HCT116 (cell line): ENCODE measurements around the gene PDE10A. TPM values are rescaled to one million over a fixed set of nuclear protein-coding genes. Genes with fewer than 3 reads are reported as not detected.
"Not testable (repeated sequence)": the region's sequence is repeated elsewhere in the genome, so short reads cannot be mapped to it uniquely, and the experiment has no call there.

Experiments
- ATAC-seq: fragments of 200-7000 bp; cut with Tn5 transposase; 2 replicates; pipeline ENCODE4 v1.9.1; 2020; ENCODE audit warnings: mild to moderate bottlenecking, moderate library complexity
- BruUV-seq: library from RNA; stranded (reverse); fragments of 400-500 nt; replicated peaks from 2 replicates; lab custom pipeline; 2021; lab: Mats Ljungman, UMichigan
- CTCF ChIA-PET: fragments of 300-600 bp; sonication (Branson Sonifier 250); formaldehyde crosslinking; loops from one replicate; lab custom pipeline; 2021; ENCODE audit warnings: antibody characterized with exemption; lab: Charles Lee
- POLR2A ChIA-PET: fragments of 300-600, 350-600 bp; sonication (Branson Sonifier 250); formaldehyde crosslinking; loops from one replicate; lab custom pipeline; 2021; ENCODE audit warnings: antibody characterized with exemption; lab: Charles Lee
- RAD21 ChIA-PET, 2 experiments: fragments of 300-600 bp; sonication (Branson Sonifier 250); formaldehyde crosslinking; loops; one replicate each; lab custom pipeline; 2023; ENCODE audit warnings: low total read pairs in 2 of 2; ENCODE audit not compliant: uncharacterized antibody in 2 of 2, unreplicated experiment in 2 of 2, low non-redundant PET in 1 of 2; lab: Charles Lee
- DNase-seq: peaks from one replicate; pipeline ENCODE4 v3.0.0-alpha.2; 2010; ENCODE audit warnings: low read depth, low spot score
- H2AFZ ChIP-seq: fragments of 200-600 bp; shearing (Covaris generic), sonication (generic); 2 replicates; pipeline ENCODE4 v1.6.1; 2017; ENCODE audit warnings: low read depth, mixed run types, mixed read lengths, antibody characterized with exemption, low read length; ENCODE audit not compliant: poor library complexity, severe bottlenecking
- H3K27ac ChIP-seq: 2 replicates; pipeline ENCODE4 v1.5.1; 2012; ENCODE audit warnings: low read depth, low read length
- H3K27me3 ChIP-seq: fragments of 200-600 bp; sonication (generic); 2 replicates; pipeline ENCODE4 v1.6.1; 2016; ENCODE audit warnings: mixed run types, low read length, mixed read lengths; ENCODE audit not compliant: insufficient read depth
- H3K36me3 ChIP-seq, 2 experiments: fragments of 200-500 bp in 1 of 2; fragments of 200-600 bp in 1 of 2; sonication (Bioruptor generic) in 1 of 2; sonication (generic) in 1 of 2; 2 replicates each; pipeline versions ENCODE4 v1.5.1 to v1.6.1; 2014 to 2016; ENCODE audit warnings: low read length in 2 of 2, inconsistent platforms in 1 of 2, mixed read lengths in 1 of 2, mixed run types in 1 of 2; ENCODE audit not compliant: insufficient read depth in 2 of 2, control insufficient read depth in 1 of 2
- H3K4me1 ChIP-seq, 2 experiments: fragments of 200-600 bp in 1 of 2; sonication (generic) in 1 of 2; 2 replicates each; pipeline versions ENCODE4 v1.5.1 to v1.6.1; 2012 to 2017; ENCODE audit warnings: low read length in 2 of 2, inconsistent platforms in 1 of 2, mild to moderate bottlenecking in 1 of 2, mixed read lengths in 1 of 2, mixed run types in 1 of 2, moderate library complexity in 1 of 2; ENCODE audit not compliant: insufficient read depth in 2 of 2, control insufficient read depth in 1 of 2
- H3K4me2 ChIP-seq: fragments of 200-600 bp; sonication (generic); 2 replicates; pipeline ENCODE4 v1.6.1; 2017; ENCODE audit warnings: mixed run types, low read length, mixed read lengths
- H3K4me3 ChIP-seq, 2 experiments: fragments of 200-600 bp in 1 of 2; sonication (generic) in 1 of 2; replicated peaks in 1 of 2; 2 replicates each; pipeline ENCODE4 v1.5.1; 2011 to 2016; ENCODE audit warnings: low read length in 2 of 2, control low read depth in 1 of 2, low read depth in 1 of 2, mild to moderate bottlenecking in 1 of 2, mixed read lengths in 1 of 2, mixed run types in 1 of 2
- H3K79me2 ChIP-seq: fragments of 200-600 bp; sonication (generic); 2 replicates; pipeline ENCODE4 v1.6.1; 2017; ENCODE audit warnings: mild to moderate bottlenecking, mixed run types, low read length, moderate library complexity, mixed read lengths; ENCODE audit not compliant: insufficient read depth
- H3K9ac ChIP-seq: fragments of 200-600 bp; sonication (generic); 2 replicates; pipeline ENCODE4 v1.6.1; 2016; ENCODE audit warnings: low read length, mixed read lengths
- H3K9me2 ChIP-seq: fragments of 200-600 bp; sonication (generic), shearing (Covaris generic); 2 replicates; pipeline ENCODE4 v1.6.1; 2017; ENCODE audit warnings: mixed run types, mild to moderate bottlenecking, moderate library complexity; ENCODE audit not compliant: insufficient read depth
- H3K9me3 ChIP-seq, 2 experiments: fragments of 200-500 bp in 1 of 2; fragments of 200-600 bp in 1 of 2; sonication (Bioruptor generic) in 1 of 2; sonication (generic) in 1 of 2; 2 replicates each; pipeline ENCODE4 v1.6.1; 2014 to 2017; ENCODE audit warnings: low read length in 2 of 2, mixed read lengths in 2 of 2, inconsistent platforms in 1 of 2, low read depth in 1 of 2, mild to moderate bottlenecking in 1 of 2, mixed run types in 1 of 2, moderate library complexity in 1 of 2; ENCODE audit not compliant: control insufficient read depth in 1 of 2, insufficient read depth in 1 of 2
- H4K20me1 ChIP-seq: fragments of 200-600 bp; sonication (generic), shearing (Covaris generic); 2 replicates; pipeline ENCODE4 v1.6.1; 2017; ENCODE audit warnings: mixed run types, mild to moderate bottlenecking, moderate library complexity; ENCODE audit not compliant: insufficient read depth
- CBX3 ChIP-seq: IDR thresholded peaks from 2 replicates; pipeline ENCODE4 v1.6.1; 2012; ENCODE audit warnings: low read depth
- JUND ChIP-seq: IDR thresholded peaks from 2 replicates; pipeline ENCODE4 v1.6.1; 2012
- ZFX ChIP-seq: fragments of 450-650 bp; IDR thresholded peaks from 2 replicates; pipeline ENCODE4 v1.6.1; 2017
- intact Hi-C: fragments of 100-400 bp; cut with micrococcal nuclease; formaldehyde crosslinking; loops from 2 replicates; pipeline ENCODE4 v1.10.0; 2022
- total RNA-seq: library from RNA; stranded (reverse); gene quantifications from one replicate; pipeline ENCODE4 v1.2.1, GENCODE V29; 2021; ENCODE audit not compliant: unreplicated experiment
- TF ChIP-seq, protein P1 (sequence below), 3 experiments: fragments of 200-600 bp in 1 of 3; sonication (generic) in 1 of 3; IDR thresholded peaks in 2 of 3; conservative IDR thresholded peaks in 1 of 3; 2 replicates each; pipeline ENCODE4 v1.5.1; 2012 to 2017; ENCODE audit warnings: low read depth in 2 of 3, low read length in 2 of 3, antibody characterized with exemption in 1 of 3, borderline replicate concordance in 1 of 3, control low read depth in 1 of 3, mild to moderate bottlenecking in 1 of 3, mixed read lengths in 1 of 3, mixed run types in 1 of 3, moderate library complexity in 1 of 3; ENCODE audit not compliant: insufficient read depth in 1 of 3
- TF ChIP-seq, protein P2 (sequence below): IDR thresholded peaks from 2 replicates; pipeline ENCODE4 v1.6.1; 2011; ENCODE audit warnings: mild to moderate bottlenecking, low read length, moderate library complexity; ENCODE audit not compliant: insufficient replicate concordance; ENCODE audit errors: extremely low read depth
- TF ChIP-seq, protein P3 (sequence below): IDR thresholded peaks from 2 replicates; pipeline ENCODE4 v1.6.1; 2012

PDE10A gene
- total RNA-seq, 1 experiment from 2014 or later = 0.37 TPM

GRCh38 chr6:165508321-165508869, 154.6 kb downstream of the PDE10A start:
- ChIA-PET RAD21 (no interaction called here), CTCF (no interaction called here), POLR2A (no interaction called here)
- Histone ChIP-seq H3K79me2 (no peaks in the 10 kb centered on the region), H3K27me3 (no peaks in the 10 kb centered on the region), H3K9me2 (no peaks in the 10 kb centered on the region), H3K9me3 (no peaks in the 10 kb centered on the region; a peak in 1 of 4 replicates), H3K4me3 (no peak overlapping the region), H4K20me1 (no peaks in the 10 kb centered on the region), H3K4me1 (no peaks in the 10 kb centered on the region), H3K4me2 (no peak overlapping the region), H2AFZ (no peak overlapping the region), H3K9ac (no peak overlapping the region), H3K36me3 (no peaks in the 10 kb centered on the region), H3K27ac (no peak overlapping the region)
- DNase-seq = no peak
- no peak for ATAC-seq
- intact Hi-C loops = no loop called here
- TF ChIP-seq, protein P1, sequence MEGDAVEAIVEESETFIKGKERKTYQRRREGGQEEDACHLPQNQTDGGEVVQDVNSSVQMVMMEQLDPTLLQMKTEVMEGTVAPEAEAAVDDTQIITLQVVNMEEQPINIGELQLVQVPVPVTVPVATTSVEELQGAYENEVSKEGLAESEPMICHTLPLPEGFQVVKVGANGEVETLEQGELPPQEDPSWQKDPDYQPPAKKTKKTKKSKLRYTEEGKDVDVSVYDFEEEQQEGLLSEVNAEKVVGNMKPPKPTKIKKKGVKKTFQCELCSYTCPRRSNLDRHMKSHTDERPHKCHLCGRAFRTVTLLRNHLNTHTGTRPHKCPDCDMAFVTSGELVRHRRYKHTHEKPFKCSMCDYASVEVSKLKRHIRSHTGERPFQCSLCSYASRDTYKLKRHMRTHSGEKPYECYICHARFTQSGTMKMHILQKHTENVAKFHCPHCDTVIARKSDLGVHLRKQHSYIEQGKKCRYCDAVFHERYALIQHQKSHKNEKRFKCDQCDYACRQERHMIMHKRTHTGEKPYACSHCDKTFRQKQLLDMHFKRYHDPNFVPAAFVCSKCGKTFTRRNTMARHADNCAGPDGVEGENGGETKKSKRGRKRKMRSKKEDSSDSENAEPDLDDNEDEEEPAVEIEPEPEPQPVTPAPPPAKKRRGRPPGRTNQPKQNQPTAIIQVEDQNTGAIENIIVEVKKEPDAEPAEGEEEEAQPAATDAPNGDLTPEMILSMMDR (IDR thresholded peaks at IDR 0.05 in 2 of 3, conservative IDR thresholded peaks at IDR 0.05 in 1 of 3; ENCODE audit: borderline replicate concordance in 1 of 3, insufficient read depth in 1 of 3, low read depth in 2 of 3, low read length in 2 of 3) = no peak
- BruUV-seq = no TSS peak

- H3K9me2 ChIP-seq = no peaks in the 10 kb centered on the region
- no peak overlapping the region for H3K4me2 ChIP-seq
- H3K9ac ChIP-seq = no peak overlapping the region
- no peaks in the 10 kb centered on the region for H3K4me1 ChIP-seq
- no peak overlapping the region for H2AFZ ChIP-seq
- no TSS peak for BruUV-seq
- TF ChIP-seq CBX3 (no peak), ZFX (no peak), JUND (no peak)
- TF ChIP-seq, protein P2, sequence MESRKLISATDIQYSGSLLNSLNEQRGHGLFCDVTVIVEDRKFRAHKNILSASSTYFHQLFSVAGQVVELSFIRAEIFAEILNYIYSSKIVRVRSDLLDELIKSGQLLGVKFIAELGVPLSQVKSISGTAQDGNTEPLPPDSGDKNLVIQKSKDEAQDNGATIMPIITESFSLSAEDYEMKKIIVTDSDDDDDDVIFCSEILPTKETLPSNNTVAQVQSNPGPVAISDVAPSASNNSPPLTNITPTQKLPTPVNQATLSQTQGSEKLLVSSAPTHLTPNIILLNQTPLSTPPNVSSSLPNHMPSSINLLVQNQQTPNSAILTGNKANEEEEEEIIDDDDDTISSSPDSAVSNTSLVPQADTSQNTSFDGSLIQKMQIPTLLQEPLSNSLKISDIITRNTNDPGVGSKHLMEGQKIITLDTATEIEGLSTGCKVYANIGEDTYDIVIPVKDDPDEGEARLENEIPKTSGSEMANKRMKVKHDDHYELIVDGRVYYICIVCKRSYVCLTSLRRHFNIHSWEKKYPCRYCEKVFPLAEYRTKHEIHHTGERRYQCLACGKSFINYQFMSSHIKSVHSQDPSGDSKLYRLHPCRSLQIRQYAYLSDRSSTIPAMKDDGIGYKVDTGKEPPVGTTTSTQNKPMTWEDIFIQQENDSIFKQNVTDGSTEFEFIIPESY = no peak
- TF ChIP-seq, protein P3, sequence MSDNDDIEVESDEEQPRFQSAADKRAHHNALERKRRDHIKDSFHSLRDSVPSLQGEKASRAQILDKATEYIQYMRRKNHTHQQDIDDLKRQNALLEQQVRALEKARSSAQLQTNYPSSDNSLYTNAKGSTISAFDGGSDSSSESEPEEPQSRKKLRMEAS = no peak
- peaks cover 0 to 4% of the 10 kb centered on the region in 2 experiments; a peak in 1 of 4 replicates for H3K9me3 ChIP-seq
- H3K27me3 ChIP-seq = no peaks in the 10 kb centered on the region
- DNase-seq = no peak
- H3K79me2 ChIP-seq = no peaks in the 10 kb centered on the region
- ChIA-PET RAD21 (no interaction called here), POLR2A (no interaction called here), CTCF (no interaction called here)
- no peaks in the 10 kb centered on the region for H4K20me1 ChIP-seq
- no peaks in the 10 kb centered on the region for H3K36me3 ChIP-seq
- no peak for ATAC-seq
- no peak overlapping the region for H3K4me3 ChIP-seq
- H3K27ac ChIP-seq = no peak overlapping the region
- intact Hi-C loops = no loop called here
Measured at GRCh38 chr6:165506657-165507056, 156.4 kb downstream of the PDE10A start.

GRCh38 chr6:165500214-165500907, 162.7 kb downstream of the PDE10A start:
- ATAC-seq, H3K9me3 ChIP-seq, DNase-seq, H4K20me1 ChIP-seq, H3K4me3 ChIP-seq, H3K9ac ChIP-seq, intact Hi-C loops, RAD21 ChIA-PET, H3K4me2 ChIP-seq, H3K27me3 ChIP-seq, H3K27ac ChIP-seq, H3K9me2 ChIP-seq, BruUV-seq, H2AFZ ChIP-seq, H3K79me2 ChIP-seq, CTCF ChIA-PET, POLR2A ChIA-PET, H3K4me1 ChIP-seq, H3K36me3 ChIP-seq: not testable (repeated sequence)
